Globus pallidus (tissue), 1 donor: Measurements from ENCODE around the gene KCTD20.
"Not testable (repeated sequence)": the region's sequence is repeated elsewhere in the genome, so short reads cannot be mapped to it uniquely, and the experiment has no call there.

ENCODE experiments used
- DNase-seq: peaks from one replicate; pipeline ENCODE4 v3.0.0-alpha.2; 2015; ENCODE audit warnings: low spot score

The KCTD20 gene

GRCh38 chr6:36444470-36444869 lies 1.7 kb downstream of the KCTD20 start:
- no peak for DNase-seq

GRCh38 chr6:36445621-36446020 lies 2.8 kb downstream of the KCTD20 start:
- DNase-seq, result no peak

- not testable (repeated sequence) for DNase-seq
Observed at GRCh38 chr6:36449173-36449572, 6.4 kb downstream of the KCTD20 start.

GRCh38 chr6:36452897-36453296 lies 10.1 kb downstream of the KCTD20 start:
- DNase-seq, result not testable (repeated sequence)

GRCh38 chr6:36455486-36456027 lies 12.8 kb downstream of the KCTD20 start:
- DNase-seq, result no peak

GRCh38 chr6:36459501-36459900 lies 16.7 kb downstream of the KCTD20 start:
- DNase-seq, result no peak

- DNase-seq, result no peak
Observed at GRCh38 chr6:36460916-36461315, 18.1 kb downstream of the KCTD20 start.

GRCh38 chr6:36461646-36462045 lies 18.8 kb downstream of the KCTD20 start:
- DNase-seq, result no peak

GRCh38 chr6:36463676-36464075 lies 20.9 kb downstream of the KCTD20 start:
- DNase-seq, result no peak

GRCh38 chr6:36464233-36464632 lies 21.4 kb downstream of the KCTD20 start:
- no peak for DNase-seq

- DNase-seq, result no peak
Observed at GRCh38 chr6:36467625-36468024, 24.8 kb downstream of the KCTD20 start.

- DNase-seq, result no peak
Observed at GRCh38 chr6:36469148-36469661, 26.4 kb downstream of the KCTD20 start.

GRCh38 chr6:36469946-36470345 lies 27.1 kb downstream of the KCTD20 start:
- DNase-seq, result no peak

GRCh38 chr6:36478051-36478526 lies 35.3 kb downstream of the KCTD20 start:
- DNase-seq, result no peak

GRCh38 chr6:36479256-36479655 lies 36.5 kb downstream of the KCTD20 start:
- DNase-seq, result no peak

- not testable (repeated sequence) for DNase-seq
Observed at GRCh38 chr6:36483326-36483725, 40.5 kb downstream of the KCTD20 start.

- DNase-seq, result no peak
Observed at GRCh38 chr6:36484736-36485135, 41.9 kb downstream of the KCTD20 start.

- no peak for DNase-seq
Observed at GRCh38 chr6:36487698-36488097, 44.9 kb downstream of the KCTD20 start.

GRCh38 chr6:36488221-36488620 lies 45.4 kb downstream of the KCTD20 start:
- DNase-seq, result no peak

GRCh38 chr6:36489426-36489825 lies 46.6 kb downstream of the KCTD20 start:
- DNase-seq, result no peak

GRCh38 chr6:36491378-36491965 lies 48.7 kb downstream of the KCTD20 start:
- DNase-seq, result no peak

- no peak for DNase-seq
Observed at GRCh38 chr6:36492092-36492491, 49.3 kb downstream of the KCTD20 start.

GRCh38 chr6:36492621-36493020 lies 49.8 kb downstream of the KCTD20 start:
- no peak for DNase-seq

- no peak for DNase-seq
Observed at GRCh38 chr6:36493319-36493718, 50.5 kb downstream of the KCTD20 start.
